ENCODE data around the gene SNX17.

The SNX17 gene

DNA sequence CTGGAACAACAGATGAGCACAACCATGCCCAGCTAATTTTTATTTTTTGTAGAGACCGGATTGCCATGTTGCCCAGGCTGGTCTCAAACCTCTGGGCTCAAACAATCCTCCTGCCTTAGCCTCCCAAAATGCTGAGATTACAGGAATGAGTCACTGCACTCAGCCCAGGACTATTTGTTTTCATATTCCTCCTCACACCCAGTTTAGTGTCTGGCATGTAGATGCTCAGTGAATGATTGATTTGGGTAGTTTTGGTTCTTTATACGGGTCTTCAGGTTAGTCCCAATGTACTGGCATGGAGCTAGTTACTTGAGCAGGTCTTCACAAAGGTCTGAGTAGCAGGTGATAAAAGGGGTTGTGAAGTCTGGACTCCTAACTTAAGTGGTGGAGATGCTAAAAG lies 6.5 kb upstream of the SNX17 start:
- DNase-seq, result no peak
- ATAC-seq, result no peak

GRCh38 chr2:27369471-27370025 lies 868 bp upstream of the SNX17 start:
- DNase-seq (no peak), ATAC-seq (peak; percentile 4)

DNA sequence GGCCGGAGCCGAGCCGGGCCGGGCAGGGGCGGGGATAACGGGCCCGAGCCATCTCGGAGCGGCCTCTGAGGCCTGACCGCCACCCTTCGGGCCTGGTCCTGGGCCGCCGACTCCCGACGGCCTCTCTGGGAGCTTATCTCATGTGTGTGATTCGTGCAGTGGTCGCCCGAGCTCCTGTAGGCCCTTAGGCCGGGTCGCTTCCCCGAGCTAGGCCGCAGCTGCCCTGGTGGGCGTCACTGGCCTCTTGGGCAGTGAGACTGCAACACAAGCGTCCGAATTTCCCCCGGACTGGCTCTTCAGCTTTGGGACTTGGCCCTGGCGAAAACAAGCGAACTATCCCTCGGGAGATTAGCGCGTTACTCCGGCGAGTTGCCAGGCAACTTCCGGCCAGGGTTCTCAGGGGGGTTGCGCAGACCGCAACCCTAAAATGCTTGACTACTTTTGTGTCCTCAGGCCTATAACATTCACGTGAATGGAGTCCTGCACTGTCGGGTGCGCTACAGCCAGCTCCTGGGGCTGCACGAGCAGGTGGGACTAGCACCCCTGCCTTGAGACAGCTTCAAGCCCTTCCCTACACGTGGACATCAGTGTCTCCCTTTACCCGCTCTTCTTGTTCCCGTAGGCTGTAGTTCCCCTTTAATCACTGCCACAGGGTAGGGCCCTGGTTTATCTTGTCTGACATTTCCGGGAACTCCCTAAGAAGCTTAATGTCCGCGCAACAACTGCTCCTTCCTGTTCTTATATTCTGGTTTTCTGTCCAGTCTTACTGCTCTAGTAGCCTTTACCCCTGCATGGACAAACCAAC lies 602 bp downstream of the SNX17 start:
- ATAC-seq, result peak; percentile 5
- DNase-seq, result peak; percentile 50

DNA sequence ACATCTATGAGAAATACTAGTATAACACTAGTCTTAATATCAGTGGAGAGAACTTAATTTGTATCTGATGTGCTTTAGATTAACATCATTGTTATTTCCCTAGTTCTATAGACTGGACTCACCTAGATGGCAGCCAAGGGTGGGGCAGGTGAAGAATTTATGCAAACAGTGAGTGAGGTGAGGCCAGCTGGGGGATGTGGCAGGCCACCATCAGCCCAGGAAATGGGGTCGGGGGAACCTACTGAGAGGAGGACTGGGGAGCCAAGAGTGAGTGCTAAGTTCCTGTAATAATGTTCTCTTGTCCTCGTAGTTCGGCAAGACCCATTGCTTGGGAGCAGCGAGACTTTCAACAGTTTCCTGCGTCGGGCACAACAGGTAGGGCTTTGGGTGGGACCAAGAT lies 2.5 kb downstream of the SNX17 start:
- DNase-seq, result no peak
- ATAC-seq, result no peak

DNA sequence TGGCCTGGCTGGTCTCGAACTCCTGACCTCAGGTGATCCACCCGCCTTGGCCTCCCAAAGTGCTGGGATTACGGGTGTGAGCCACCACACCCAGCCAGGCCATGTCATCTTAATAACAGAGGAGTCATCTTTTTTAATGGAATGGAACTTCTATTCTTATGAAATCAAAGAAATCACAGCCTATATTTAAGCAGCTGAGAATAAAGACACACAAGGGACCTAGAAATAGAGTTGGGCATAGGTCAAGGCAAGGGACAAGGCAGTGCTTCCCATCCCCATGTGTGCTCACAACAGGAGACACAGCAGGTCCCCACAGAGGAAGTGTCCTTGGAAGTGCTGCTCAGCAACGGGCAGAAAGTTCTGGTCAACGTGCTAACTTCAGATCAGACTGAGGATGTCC lies 3.2 kb downstream of the SNX17 start:
- no peak for DNase-seq
- ATAC-seq, result no peak

- ATAC-seq (no peak), DNase-seq (no peak)
Measured at GRCh38 chr2:27375513-27376099, 5.2 kb downstream of the SNX17 start.

- DNase-seq (no peak), ATAC-seq (no peak)
Measured at GRCh38 chr2:27376151-27376865, 5.9 kb downstream of the SNX17 start.

DNA sequence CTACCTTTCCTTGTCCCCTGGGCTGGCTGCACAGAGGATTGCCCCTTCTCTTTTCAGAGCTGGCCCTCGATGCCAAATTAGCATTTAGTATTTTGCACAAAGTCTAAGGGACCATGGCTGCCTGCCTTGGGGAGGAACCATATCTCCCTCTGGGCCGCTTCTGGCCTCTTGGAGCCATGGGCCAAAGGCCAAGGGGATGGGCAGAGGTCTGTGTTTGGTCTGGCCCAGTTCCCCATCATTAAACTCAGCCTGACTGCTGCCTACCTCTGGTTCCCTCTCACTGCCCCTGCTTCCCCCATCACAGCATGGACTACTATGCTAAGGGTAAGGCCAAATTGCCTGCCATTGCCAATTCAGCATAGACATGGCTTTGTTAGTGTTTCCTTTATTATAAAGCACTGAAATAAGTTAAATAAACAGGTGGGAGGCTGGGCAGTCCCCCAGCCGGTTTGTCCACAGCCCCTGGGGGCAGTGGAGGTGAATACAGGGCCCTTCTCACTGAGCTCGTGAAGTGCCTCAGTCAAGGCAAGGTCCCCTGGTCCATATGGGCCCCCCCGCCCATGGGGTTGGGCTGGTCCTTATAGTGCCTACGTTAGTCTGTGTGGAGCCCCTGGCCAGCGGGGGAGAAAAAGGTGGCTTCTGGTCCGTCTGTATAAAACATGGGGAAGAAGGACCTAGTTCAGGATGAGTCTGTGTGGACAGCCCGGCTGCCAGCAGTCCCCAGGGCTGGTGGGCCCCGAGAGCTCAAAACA lies 6.6 kb downstream of the SNX17 start:
- ATAC-seq (no peak), DNase-seq (no peak)

DNA sequence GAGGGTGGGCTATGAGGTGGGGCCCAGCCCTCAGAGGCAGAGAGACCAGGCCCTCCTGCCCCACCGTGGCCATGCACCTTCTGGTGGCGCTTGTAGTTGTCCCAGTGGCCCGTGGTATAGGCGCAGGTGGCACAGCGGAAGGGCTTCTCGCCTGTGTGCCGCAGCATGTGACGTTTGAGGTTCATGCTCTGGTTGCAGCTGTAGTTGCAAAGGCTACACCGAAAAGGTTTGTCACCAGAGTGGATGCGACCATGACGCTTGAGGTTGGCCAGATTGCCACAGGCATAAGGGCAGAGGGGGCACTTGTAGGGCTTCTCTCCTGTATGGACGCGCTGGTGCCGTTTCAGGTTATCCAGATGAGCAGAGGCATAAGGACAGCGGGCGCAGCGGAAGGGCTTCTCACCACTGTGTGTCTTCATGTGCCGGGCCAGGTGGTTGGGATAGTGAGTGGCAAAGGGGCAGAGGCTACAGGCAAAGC lies 7.2 kb downstream of the SNX17 start:
- no peak for ATAC-seq
- no peak for DNase-seq

DNA sequence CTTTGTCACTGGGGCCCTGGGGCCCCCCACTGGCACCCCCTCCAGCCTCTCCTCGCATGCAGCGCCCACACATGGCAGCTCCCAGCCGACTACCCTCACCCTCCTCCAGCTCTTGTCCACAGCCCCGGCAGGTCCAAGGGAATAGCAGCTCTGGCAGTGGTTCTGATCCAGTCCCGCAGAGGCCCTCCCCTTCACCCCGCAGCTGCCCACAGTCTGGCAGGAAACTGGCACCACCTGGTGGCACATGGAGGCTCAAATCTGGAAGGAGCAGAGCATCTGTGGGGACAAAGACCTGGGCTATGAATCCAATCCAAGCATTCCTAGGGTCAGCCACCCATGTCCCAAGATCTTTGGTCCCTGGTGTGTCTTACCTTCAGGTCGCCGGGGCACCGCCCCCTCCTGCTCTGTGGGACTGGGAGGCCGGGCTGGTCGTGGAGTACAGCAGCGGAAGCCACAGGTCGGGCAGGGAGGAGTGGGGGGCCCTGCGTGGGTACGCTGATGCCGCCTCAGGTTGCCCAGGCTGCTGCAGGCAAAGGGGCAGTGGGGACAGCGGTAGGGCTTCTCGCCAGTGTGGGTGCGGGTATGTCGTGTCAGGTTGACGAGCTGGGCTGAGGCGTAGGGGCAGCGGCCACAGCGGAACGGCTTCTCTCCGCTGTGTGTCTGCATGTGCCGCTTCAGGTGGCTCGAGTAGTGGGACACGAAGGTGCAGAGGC lies 7.8 kb downstream of the SNX17 start:
- ATAC-seq (no peak), DNase-seq (no peak)

DNA sequence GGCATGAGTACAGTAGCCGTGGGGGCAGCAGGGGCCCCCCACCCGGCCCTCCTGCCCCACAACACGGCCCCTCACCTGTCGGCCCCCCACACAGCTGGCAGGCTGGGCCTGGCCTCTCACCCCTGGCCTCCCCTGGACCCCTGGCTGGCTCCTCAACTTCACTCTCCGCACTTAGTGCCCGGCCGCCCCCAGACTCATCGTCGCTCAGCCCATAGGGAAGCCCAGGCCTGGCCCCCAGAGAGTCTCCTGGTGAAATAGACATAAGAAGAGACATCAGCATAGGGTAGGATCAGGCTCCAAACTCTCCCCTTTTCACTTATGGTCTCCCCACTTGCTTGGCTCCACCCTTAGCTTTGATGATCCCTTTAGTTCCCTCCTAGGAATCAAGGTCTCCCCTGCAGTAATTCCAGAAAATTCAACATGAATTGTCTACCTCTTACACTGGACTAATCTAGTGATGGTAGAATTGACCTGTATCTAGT lies 8.4 kb downstream of the SNX17 start:
- no peak for ATAC-seq
- DNase-seq, result no peak

DNA sequence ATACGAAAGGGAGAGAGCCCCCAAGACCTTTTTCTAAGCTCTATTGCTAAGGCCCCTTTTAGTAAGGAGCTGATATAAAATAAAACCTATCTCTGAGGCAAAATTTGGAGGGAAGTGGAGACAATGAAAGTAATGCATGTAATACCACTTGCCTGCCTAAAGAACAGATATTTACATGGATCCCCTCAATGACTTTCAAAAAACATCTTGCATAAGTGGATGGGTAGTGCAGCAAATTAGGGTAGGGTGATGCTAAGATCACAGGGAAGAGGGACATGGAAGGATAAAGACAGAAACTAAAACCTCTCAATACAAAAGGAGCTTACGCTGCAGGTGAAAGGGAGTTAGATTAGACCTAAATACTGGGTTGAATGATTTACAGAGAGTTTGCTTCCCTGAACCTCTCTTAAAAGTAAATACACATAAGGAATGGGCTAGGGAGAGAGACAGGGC lies 9.0 kb downstream of the SNX17 start:
- no peak for DNase-seq
- ATAC-seq, result no peak

DNA sequence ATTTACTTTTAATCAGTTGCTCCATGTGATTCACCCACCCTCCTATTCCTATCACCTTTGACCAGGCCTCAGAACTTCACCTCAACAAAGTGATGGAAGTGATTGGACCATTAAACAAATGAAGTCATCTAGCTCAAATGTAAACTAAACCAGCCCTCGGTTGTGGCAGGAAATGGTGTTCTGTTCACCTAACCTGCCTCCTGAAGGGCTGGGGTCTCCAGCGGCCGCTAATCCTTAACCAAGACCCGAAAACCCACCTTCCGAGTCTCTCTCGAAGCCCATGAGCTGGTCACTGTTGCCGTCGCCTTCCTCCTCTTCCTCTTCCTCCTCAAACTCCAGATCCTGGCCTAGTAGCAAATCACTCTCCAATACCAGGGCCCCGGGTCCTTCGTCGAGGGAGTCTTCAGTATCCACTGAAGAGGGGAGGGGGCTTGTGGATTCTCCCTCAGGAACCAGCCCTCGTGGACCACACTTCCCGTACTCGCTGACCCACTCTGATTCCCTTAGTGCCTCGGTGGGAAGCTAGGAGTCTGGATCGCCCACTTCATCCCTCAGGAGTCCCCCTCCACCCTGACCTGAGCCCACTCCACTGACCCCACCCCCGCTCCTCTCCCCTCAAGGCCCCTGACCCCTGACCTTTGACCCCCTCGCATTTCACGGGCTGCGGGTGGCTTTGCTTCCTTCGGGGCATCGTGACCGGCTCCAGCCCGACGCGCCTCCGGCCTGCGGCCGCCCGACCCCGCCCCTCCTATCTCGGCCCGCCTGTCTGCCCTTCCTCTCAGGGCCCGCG lies 9.6 kb downstream of the SNX17 start:
- DNase-seq (peak; percentile 58), ATAC-seq (no peak)

- ATAC-seq (peak; percentile 92), DNase-seq (peak; percentile 91)
Measured at GRCh38 chr2:27380626-27381545, 10.5 kb downstream of the SNX17 start, which contains the start of gene ZNF513. Gene ZNF513, minus strand, starts transcription at chr2:27380734. Its CDS starts 208 bp downstream, at chr2:27380526.

DNA sequence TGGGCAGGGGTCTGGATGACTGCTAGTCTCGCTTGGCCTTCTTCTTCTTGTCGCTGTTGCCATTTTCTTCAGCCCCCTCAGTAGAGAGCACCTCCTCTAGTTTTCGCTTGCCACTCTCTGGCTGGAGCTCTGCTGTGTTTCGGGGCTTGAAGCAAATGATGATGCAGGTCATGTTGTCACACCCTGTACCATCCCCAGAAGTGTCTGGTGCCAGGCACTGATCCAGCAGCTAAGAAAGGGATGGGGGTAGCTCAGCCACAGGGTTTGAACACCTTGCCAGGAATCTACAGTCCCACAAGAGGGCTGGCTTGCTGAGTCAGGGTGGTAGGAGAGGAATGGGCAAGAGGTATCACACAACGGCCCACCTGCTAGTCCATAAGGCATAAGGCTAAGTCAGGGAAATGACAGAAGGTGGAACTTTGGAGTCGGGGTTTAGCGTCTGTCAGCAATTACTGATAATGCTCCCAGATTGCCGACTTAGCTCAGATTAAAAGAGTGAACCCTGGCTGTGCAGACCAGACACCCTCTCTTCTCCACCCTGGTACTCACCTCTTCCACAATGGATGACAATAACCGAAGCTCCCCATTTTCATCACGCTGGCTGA lies 11.3 kb downstream of the SNX17 start:
- no peak for DNase-seq
- ATAC-seq, result no peak

- DNase-seq, result no peak
- ATAC-seq, result peak; percentile 28
Measured at GRCh38 chr2:27390822-27391679, 20.6 kb downstream of the SNX17 start.

DNA sequence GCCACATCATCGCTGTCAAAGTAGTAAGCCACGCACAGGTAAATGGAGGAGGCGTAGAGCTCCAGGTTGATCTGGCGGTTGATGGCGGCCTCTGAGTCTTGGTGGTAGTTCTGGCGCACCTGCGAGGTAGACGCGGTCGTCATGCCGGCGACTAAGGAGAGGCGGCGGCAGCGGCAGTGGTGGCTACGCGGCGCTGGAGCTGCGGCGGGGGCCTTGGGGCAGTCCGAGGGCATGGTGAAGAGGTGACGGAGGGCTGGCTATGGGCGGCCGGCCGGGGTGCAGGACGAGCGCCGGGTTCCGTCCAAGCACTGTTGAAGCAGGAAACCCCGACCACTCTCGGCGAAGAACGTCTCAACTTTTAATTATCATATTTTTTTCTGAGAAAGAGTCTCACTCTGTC lies 22.8 kb downstream of the SNX17 start:
- DNase-seq, result no peak
- no peak for ATAC-seq

GRCh38 chr2:27398962-27399361 lies 28.5 kb downstream of the SNX17 start:
- DNase-seq (no peak), ATAC-seq (no peak)

Measured in stimulated activated naive CD8-positive, alpha-beta T cell treated with anti-CD3 and anti-CD28 coated beads, Interleukin-15, Interleukin-2, amounts not matched to agents 100 U/mL and 50 U/mL, for 24 hours (primary cell).